HepG2 (cell line): ENCODE measurements around the gene TAT. TPM values are rescaled to one million over a fixed set of nuclear protein-coding genes. Genes with fewer than 3 reads are reported as not detected.

ENCODE experiments used
- ATAC-seq: fragments of 200-7000 bp; cut with Tn5 transposase; 3 replicates; pipeline ENCODE4 v1.9.1; 2020; ENCODE audit warnings: mild to moderate bottlenecking, moderate library complexity
- BruUV-seq: library from RNA; stranded (reverse); fragments of 400-500 nt; replicated peaks from 2 replicates; lab custom pipeline; 2021; lab: Mats Ljungman, UMichigan
- CTCF ChIA-PET: fragments of 300-600 bp; formaldehyde crosslinking; extraction: SDS; loops from one replicate; lab custom pipeline; 2021; ENCODE audit warnings: low total read pairs, inconsistent platforms, low intra/inter-chr PET ratio; lab: Yijun Ruan, JAX
- POLR2A ChIA-PET: fragments of 350-600 bp; sonication (Branson Sonifier 250); formaldehyde crosslinking; loops from one replicate; lab custom pipeline; 2020; ENCODE audit warnings: antibody characterized with exemption, inconsistent platforms; lab: Yijun Ruan, JAX
- DNase-seq: peaks from one replicate; pipeline ENCODE4 v3.0.0-alpha.2; 2015; ENCODE audit warnings: low spot score
- FAIRE-seq: peaks from 3 replicates; lab custom pipeline; 2011; peaks lifted over from hg19 to GRCh38; lab: Jason Lieb, UNC
- H2AFZ ChIP-seq: one replicate; pipeline ENCODE4 v1.6.1; 2011; ENCODE audit warnings: low read length, inconsistent platforms
- H3K27ac ChIP-seq: fragments of 300-600 bp; 3 replicates; pipeline ENCODE4 v1.8.0; 2011; ENCODE audit warnings: mixed run types, mild to moderate bottlenecking, mixed read lengths, low read length, inconsistent platforms; ENCODE audit not compliant: insufficient read depth; ENCODE audit errors: extremely low read length
- H3K27me3 ChIP-seq, 2 experiments: fragments of 200-600 bp in 1 of 2; 2 replicates in 1 of 2; 3 replicates in 1 of 2; pipeline versions ENCODE4 v1.6.0 to v1.8.0; 2011; ENCODE audit warnings: low read length in 2 of 2, mild to moderate bottlenecking in 2 of 2, moderate library complexity in 2 of 2, inconsistent platforms in 1 of 2; ENCODE audit not compliant: insufficient read depth in 2 of 2, control insufficient read depth in 1 of 2
- H3K36me3 ChIP-seq, 2 experiments: fragments of 200-600 bp in 1 of 2; replicated peaks in 1 of 2; 2 replicates in 1 of 2; 3 replicates in 1 of 2; pipeline versions ENCODE4 v1.5.1 to v1.8.0; 2011; ENCODE audit warnings: low read length in 2 of 2, inconsistent platforms in 1 of 2; ENCODE audit not compliant: insufficient read depth in 2 of 2, control insufficient read depth in 1 of 2
- H3K4me1 ChIP-seq: 2 replicates; pipeline ENCODE4 v1.5.1; 2012; ENCODE audit warnings: low read length, inconsistent platforms; ENCODE audit not compliant: insufficient read depth
- H3K4me2 ChIP-seq: 2 replicates; pipeline ENCODE4 v1.6.0; 2011; ENCODE audit warnings: low read depth, low read length, inconsistent platforms
- H3K4me3 ChIP-seq, 3 experiments: fragments of 200-600 bp in 1 of 3; sonication (generic), shearing (Covaris generic) in 1 of 3; replicated peaks in 1 of 3; 2 replicates each; pipeline ENCODE4 v1.5.1; 2011 to 2016; ENCODE audit warnings: low read length in 3 of 3, inconsistent platforms in 2 of 3, low read depth in 2 of 3, mild to moderate bottlenecking in 2 of 3, control low read depth in 1 of 3, mixed read lengths in 1 of 3; ENCODE audit not compliant: insufficient read depth in 1 of 3
- H3K79me2 ChIP-seq: one replicate; pipeline ENCODE4 v1.6.1; 2011; ENCODE audit warnings: low read length, inconsistent platforms; ENCODE audit not compliant: insufficient read depth
- H3K9ac ChIP-seq: 2 replicates; pipeline ENCODE4 v1.6.0; 2011; ENCODE audit warnings: mild to moderate bottlenecking, low read depth, low read length, inconsistent platforms; ENCODE audit not compliant: insufficient read depth
- H3K9me3 ChIP-seq: 2 replicates; pipeline ENCODE4 v1.5.1; 2012; ENCODE audit warnings: mild to moderate bottlenecking, low read length
- H4K20me1 ChIP-seq: 2 replicates; pipeline ENCODE4 v1.6.0; 2011; ENCODE audit warnings: inconsistent platforms, mild to moderate bottlenecking, low read length, moderate library complexity; ENCODE audit not compliant: insufficient read depth
- ARNTL ChIP-seq: sonication (generic); formaldehyde crosslinking; IDR thresholded peaks from 2 replicates; pipeline ENCODE4 v1.4.0; 2020; ENCODE audit warnings: mild to moderate bottlenecking, missing genetic modification reagents
- ERF ChIP-seq: IDR thresholded peaks from 2 replicates; pipeline ENCODE4 v1.6.1; 2018; ENCODE audit warnings: missing biosample characterization, missing genetic modification reagents
- ETV5 ChIP-seq: IDR thresholded peaks from 2 replicates; pipeline ENCODE4 v1.6.1; 2018; ENCODE audit warnings: missing biosample characterization, missing genetic modification reagents, inconsistent platforms, borderline replicate concordance
- FOXA1 ChIP-seq, 2 experiments: fragments of 450-650 bp in 1 of 2; sonication (generic) in 1 of 2; formaldehyde crosslinking in 1 of 2; IDR thresholded peaks; 2 replicates each; pipeline versions ENCODE4 v1.4.0 to v1.6.1; 2016 to 2020; ENCODE audit warnings: missing genetic modification reagents in 1 of 2
- KDM3A ChIP-seq: IDR thresholded peaks from 2 replicates; pipeline ENCODE4 v1.6.1; 2018; ENCODE audit warnings: low read depth, missing compliant biosample characterization
- NFRKB ChIP-seq: fragments of 450-650 bp; IDR thresholded peaks from 2 replicates; pipeline ENCODE4 v1.6.1; 2017
- PAF1 ChIP-seq: IDR thresholded peaks from 2 replicates; pipeline ENCODE4 v1.6.1; 2016; ENCODE audit warnings: missing genetic modification reagents, missing compliant biosample characterization
- RFXANK ChIP-seq: IDR thresholded peaks from 2 replicates; pipeline ENCODE4 v1.6.1; 2016
- RXRB ChIP-seq: IDR thresholded peaks from 2 replicates; pipeline ENCODE4 v1.6.1; 2016; ENCODE audit warnings: borderline replicate concordance, missing genetic modification reagents, missing compliant biosample characterization
- SRSF9 ChIP-seq: fragments of 200-400 bp; formaldehyde crosslinking; IDR thresholded peaks from 2 replicates; pipeline ENCODE4 v1.6.1; 2018; ENCODE audit warnings: borderline replicate concordance, mild to moderate bottlenecking, low read depth, low read length; ENCODE audit not compliant: insufficient read depth, poor library complexity, severe bottlenecking
- ZNF331 ChIP-seq: sonication (generic); formaldehyde crosslinking; IDR thresholded peaks from 2 replicates; pipeline ENCODE4 v1.4.0; 2020; ENCODE audit warnings: missing genetic modification reagents
- ZNF629 ChIP-seq: sonication (generic); formaldehyde crosslinking; conservative IDR thresholded peaks from 2 replicates; pipeline ENCODE4 v1.5.0; 2020; ENCODE audit warnings: missing genetic modification reagents
- ZNF761 ChIP-seq: sonication (generic); formaldehyde crosslinking; conservative IDR thresholded peaks from 2 replicates; pipeline ENCODE4 v1.4.0; 2020; ENCODE audit warnings: mild to moderate bottlenecking, missing genetic modification reagents
- ZNF781 ChIP-seq: sonication (generic); formaldehyde crosslinking; IDR thresholded peaks from 2 replicates; pipeline ENCODE4 v1.5.1; 2020; ENCODE audit warnings: borderline replicate concordance, mild to moderate bottlenecking, missing genetic modification reagents; ENCODE audit errors: not compliant biosample characterization
- WGBS: methylation state at CpG from one replicate; pipeline ENCODE4 v1.1.6; 2017; ENCODE audit warnings: low lambda C conversion rate; 5-methylcytosine and 5-hydroxymethylcytosine counted together
- in situ Hi-C: cut with HindIII; loops from 2 replicates; pipeline ENCODE4 v1.10.0; 2017; ENCODE audit warnings: low pct_unique_long_range_greater_than_20kb; ENCODE audit not compliant: extremely low pct_ligation_motif_present
- intact Hi-C: fragments of 100-400 bp; cut with micrococcal nuclease; formaldehyde crosslinking; loops from one replicate; pipeline ENCODE4 v1.10.0; 2022; ENCODE audit not compliant: unreplicated experiment
- polyA plus RNA-seq, 8 experiments: library from polyadenylated mRNA; depleted of rRNA in 3 of 8; stranded (reverse) in 7 of 8; unstranded in 1 of 8; fragments of >200 nt; fragmentation: Illumina TruSeq in 4 of 8; extraction: Trizol in 4 of 8; gene quantifications; 2 replicates each; pipeline versions ENCODE4 v1.2.1 to v1.2.3, GENCODE V29; 2011 to 2016; ENCODE audit warnings: low read depth in 4 of 8, missing spikeins in 1 of 8, mixed read lengths in 1 of 8; ENCODE audit not compliant: insufficient read depth in 1 of 8
- total RNA-seq, 5 experiments: library from RNA; depleted of rRNA; stranded (reverse); fragments of >200 nt; fragmentation: Illumina TruSeq; extraction: Trizol; gene quantifications; 2 replicates each; pipeline ENCODE4 v1.2.3, GENCODE V29; 2016; ENCODE audit warnings: low read depth in 1 of 5
- TF ChIP-seq, protein P1 (sequence below): IDR thresholded peaks from 2 replicates; pipeline ENCODE4 v1.4.0; 2020; ENCODE audit warnings: mild to moderate bottlenecking, missing genetic modification reagents
- TF ChIP-seq, protein P2 (sequence below): sonication (generic); formaldehyde crosslinking; IDR thresholded peaks from 2 replicates; pipeline ENCODE4 v1.4.0; 2020; ENCODE audit warnings: mild to moderate bottlenecking, missing genetic modification reagents
- TF ChIP-seq, protein P3 (sequence below): sonication (generic); formaldehyde crosslinking; IDR thresholded peaks from 2 replicates; pipeline ENCODE4 v1.4.0; 2020; ENCODE audit warnings: mild to moderate bottlenecking, missing genetic modification reagents
- TF ChIP-seq, protein P4 (sequence below): IDR thresholded peaks from 2 replicates; pipeline ENCODE4 v1.6.1; 2016; ENCODE audit warnings: low read depth
- TF ChIP-seq, protein P5 (sequence below): sonication (generic); formaldehyde crosslinking; IDR thresholded peaks from 2 replicates; pipeline ENCODE4 v1.8.1; 2023; ENCODE audit warnings: mild to moderate bottlenecking, missing genetic modification reagents

The TAT gene
- total and polyA plus RNA-seq, 2 of the 13 experiments (the other 11 are each of a cell fraction or from before 2014, with no cell fraction given), result 1.6 to 5.8 TPM

DNA sequence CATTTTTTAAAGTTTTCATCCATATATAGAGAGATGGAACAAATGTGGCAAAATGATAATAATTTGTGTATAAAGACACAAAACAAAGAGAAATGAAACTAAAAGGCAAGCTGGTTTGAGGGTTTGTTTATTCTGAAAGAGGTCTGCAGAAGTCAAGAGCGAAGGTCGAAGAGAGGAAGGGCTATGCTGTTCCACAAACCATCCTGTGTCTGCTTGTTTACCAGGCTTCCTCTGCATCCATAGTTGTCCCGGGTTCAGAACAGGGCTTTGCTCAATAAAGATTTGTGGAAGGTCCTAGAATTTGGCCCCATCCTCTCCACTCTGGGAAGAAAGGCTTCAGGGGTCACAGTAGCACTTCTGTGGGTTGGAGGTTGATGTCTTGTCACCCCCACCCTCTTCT lies 46.7 kb upstream of the TAT start:
- POLR2A ChIA-PET, result interaction anchor here (1.4 kb wide), 1 partner anchor 59 kb away, joined by 5 read pairs; no protein-coding TSS in a partner anchor
- no peak overlapping the region for H3K9ac ChIP-seq
- FAIRE-seq, result peak; percentile 91
- TF ChIP-seq ZNF761 (CRISPR knock-in tag), result no peak
- TF ChIP-seq SRSF9, result no peak
- TF ChIP-seq, protein P1, sequence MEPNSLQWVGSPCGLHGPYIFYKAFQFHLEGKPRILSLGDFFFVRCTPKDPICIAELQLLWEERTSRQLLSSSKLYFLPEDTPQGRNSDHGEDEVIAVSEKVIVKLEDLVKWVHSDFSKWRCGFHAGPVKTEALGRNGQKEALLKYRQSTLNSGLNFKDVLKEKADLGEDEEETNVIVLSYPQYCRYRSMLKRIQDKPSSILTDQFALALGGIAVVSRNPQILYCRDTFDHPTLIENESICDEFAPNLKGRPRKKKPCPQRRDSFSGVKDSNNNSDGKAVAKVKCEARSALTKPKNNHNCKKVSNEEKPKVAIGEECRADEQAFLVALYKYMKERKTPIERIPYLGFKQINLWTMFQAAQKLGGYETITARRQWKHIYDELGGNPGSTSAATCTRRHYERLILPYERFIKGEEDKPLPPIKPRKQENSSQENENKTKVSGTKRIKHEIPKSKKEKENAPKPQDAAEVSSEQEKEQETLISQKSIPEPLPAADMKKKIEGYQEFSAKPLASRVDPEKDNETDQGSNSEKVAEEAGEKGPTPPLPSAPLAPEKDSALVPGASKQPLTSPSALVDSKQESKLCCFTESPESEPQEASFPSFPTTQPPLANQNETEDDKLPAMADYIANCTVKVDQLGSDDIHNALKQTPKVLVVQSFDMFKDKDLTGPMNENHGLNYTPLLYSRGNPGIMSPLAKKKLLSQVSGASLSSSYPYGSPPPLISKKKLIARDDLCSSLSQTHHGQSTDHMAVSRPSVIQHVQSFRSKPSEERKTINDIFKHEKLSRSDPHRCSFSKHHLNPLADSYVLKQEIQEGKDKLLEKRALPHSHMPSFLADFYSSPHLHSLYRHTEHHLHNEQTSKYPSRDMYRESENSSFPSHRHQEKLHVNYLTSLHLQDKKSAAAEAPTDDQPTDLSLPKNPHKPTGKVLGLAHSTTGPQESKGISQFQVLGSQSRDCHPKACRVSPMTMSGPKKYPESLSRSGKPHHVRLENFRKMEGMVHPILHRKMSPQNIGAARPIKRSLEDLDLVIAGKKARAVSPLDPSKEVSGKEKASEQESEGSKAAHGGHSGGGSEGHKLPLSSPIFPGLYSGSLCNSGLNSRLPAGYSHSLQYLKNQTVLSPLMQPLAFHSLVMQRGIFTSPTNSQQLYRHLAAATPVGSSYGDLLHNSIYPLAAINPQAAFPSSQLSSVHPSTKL (CRISPR knock-in tag), result peak; percentile 72
- TF ChIP-seq, protein P2, sequence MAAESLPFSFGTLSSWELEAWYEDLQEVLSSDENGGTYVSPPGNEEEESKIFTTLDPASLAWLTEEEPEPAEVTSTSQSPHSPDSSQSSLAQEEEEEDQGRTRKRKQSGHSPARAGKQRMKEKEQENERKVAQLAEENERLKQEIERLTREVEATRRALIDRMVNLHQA (CRISPR knock-in tag), result no peak
- TF ChIP-seq ERF (CRISPR knock-in tag), result 0 out of 2 replicates have a peak, but pooled peaks have one; percentile 35
- TF ChIP-seq ETV5, result peak; percentile 48; the same call in 1 of the 2 replicates
- TF ChIP-seq, protein P3, sequence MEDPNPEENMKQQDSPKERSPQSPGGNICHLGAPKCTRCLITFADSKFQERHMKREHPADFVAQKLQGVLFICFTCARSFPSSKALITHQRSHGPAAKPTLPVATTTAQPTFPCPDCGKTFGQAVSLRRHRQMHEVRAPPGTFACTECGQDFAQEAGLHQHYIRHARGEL (CRISPR knock-in tag), result no peak
- no peak for TF ChIP-seq ZNF629 (CRISPR knock-in tag)
- TF ChIP-seq, protein P4, sequence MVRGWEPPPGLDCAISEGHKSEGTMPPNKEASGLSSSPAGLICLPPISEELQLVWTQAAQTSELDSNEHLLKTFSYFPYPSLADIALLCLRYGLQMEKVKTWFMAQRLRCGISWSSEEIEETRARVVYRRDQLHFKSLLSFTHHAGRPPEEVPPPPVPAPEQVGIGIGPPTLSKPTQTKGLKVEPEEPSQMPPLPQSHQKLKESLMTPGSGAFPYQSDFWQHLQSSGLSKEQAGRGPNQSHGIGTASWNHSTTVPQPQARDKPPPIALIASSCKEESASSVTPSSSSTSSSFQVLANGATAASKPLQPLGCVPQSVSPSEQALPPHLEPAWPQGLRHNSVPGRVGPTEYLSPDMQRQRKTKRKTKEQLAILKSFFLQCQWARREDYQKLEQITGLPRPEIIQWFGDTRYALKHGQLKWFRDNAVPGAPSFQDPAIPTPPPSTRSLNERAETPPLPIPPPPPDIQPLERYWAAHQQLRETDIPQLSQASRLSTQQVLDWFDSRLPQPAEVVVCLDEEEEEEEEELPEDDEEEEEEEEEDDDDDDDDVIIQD, result no peak
- TF ChIP-seq FOXA1 (IDR thresholded peaks at IDR 0.05), result no peak
- TF ChIP-seq FOXA1 (CRISPR knock-in tag; IDR thresholded peaks at IDR 0.05), result peak; percentile 83
- TF ChIP-seq ARNTL, result no peak
- no peak for TF ChIP-seq KDM3A (CRISPR knock-in tag)
- TF ChIP-seq, protein P5, sequence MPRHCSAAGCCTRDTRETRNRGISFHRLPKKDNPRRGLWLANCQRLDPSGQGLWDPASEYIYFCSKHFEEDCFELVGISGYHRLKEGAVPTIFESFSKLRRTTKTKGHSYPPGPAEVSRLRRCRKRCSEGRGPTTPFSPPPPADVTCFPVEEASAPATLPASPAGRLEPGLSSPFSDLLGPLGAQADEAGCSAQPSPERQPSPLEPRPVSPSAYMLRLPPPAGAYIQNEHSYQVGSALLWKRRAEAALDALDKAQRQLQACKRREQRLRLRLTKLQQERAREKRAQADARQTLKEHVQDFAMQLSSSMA (CRISPR knock-in tag), result no peak
- TF ChIP-seq NFRKB, result no peak
- no peak for TF ChIP-seq ZNF781 (CRISPR knock-in tag)
- peak; percentile 55 for TF ChIP-seq RXRB (CRISPR knock-in tag)
- TF ChIP-seq RFXANK (CRISPR knock-in tag), result no peak
- peak; percentile 57; the same call in 1 of the 2 replicates for TF ChIP-seq ZNF331 (CRISPR knock-in tag)
- TF ChIP-seq PAF1 (CRISPR knock-in tag), result no peak

More for the DNA sequence above, 46.7 kb upstream of the TAT start:
- Histone ChIP-seq H3K9me3 (no peaks in the 10 kb centered on the region), H3K27me3 (peaks cover 0 to 2% of the 10 kb centered on the region in 2 experiments; a peak in 1 of 5 replicates), H4K20me1 (no peaks in the 10 kb centered on the region), H3K36me3 (no peaks in the 10 kb centered on the region), H3K4me2 (peak overlapping the region; percentile 59), H3K4me1 (peaks cover 36% of the 10 kb centered on the region), H3K27ac (peak overlapping the region; percentile 23), H3K79me2 (no peaks in the 10 kb centered on the region), H2AFZ (peak overlapping the region; percentile 43), H3K4me3 (peak overlapping the region in 2 of 3 experiments; percentile 33; a peak in 3 of 6 replicates)
- BruUV-seq, result no TSS peak
- 4% methylated on average over 3 of the region's 3 CpGs for WGBS
- DNase-seq (peak; percentile 72), ATAC-seq (peak; percentile 84)
- CTCF ChIA-PET, result no interaction called here
- intact Hi-C loops, result loop anchor here (2.0 kb wide), 1 partner anchor 123 kb away; no protein-coding TSS in a partner anchor
- in situ Hi-C loops, result no loop called here
